Large intestine (tissue), 3 donors: ENCODE data around the gene PEX3. TPM values are rescaled to one million over a fixed set of nuclear protein-coding genes. Genes with fewer than 3 reads are reported as not detected.
"Not testable (repeated sequence)": the region's sequence is repeated elsewhere in the genome, so short reads cannot be mapped to it uniquely, and the experiment has no call there.

Experiments used
- DNase-seq, 2 donors: peaks; one replicate each; pipeline versions ENCODE4 v3.0.0 to v3.0.0-alpha.2; 2013
- H3K27ac ChIP-seq: one replicate; pipeline ENCODE4 v1.5.1; 2013; ENCODE audit warnings: low read length
- H3K27me3 ChIP-seq: 2 replicates; pipeline ENCODE4 v1.6.1; 2013; ENCODE audit warnings: low read length; ENCODE audit not compliant: control insufficient read depth, insufficient read depth
- H3K36me3 ChIP-seq: 2 replicates; pipeline ENCODE4 v1.6.1; 2013; ENCODE audit warnings: low read length; ENCODE audit not compliant: control insufficient read depth, insufficient read depth
- H3K4me1 ChIP-seq: one replicate; pipeline ENCODE4 v1.6.1; 2013; ENCODE audit warnings: low read length; ENCODE audit not compliant: control insufficient read depth, insufficient read depth
- H3K4me3 ChIP-seq: one replicate; pipeline ENCODE4 v1.5.1; 2013; ENCODE audit warnings: low read length
- H3K9me3 ChIP-seq: one replicate; pipeline ENCODE4 v1.6.1; 2013; ENCODE audit warnings: mild to moderate bottlenecking, low read depth, low read length, moderate library complexity; ENCODE audit not compliant: control insufficient read depth
- WGBS: methylation state at CpG from one replicate; pipeline ENCODE4 v1.1.5; 2013; ENCODE audit warnings: low lambda C conversion rate; ENCODE audit not compliant: insufficient coverage; 5-methylcytosine and 5-hydroxymethylcytosine counted together
- polyA plus RNA-seq: library from polyadenylated mRNA; unstranded; fragments of 120-200 nt; gene quantifications from one replicate; pipeline ENCODE4 v1.2.1, GENCODE V29; 2013

PEX3 gene
- polyA plus RNA-seq, 1 donor: 20.2 TPM

DNA sequence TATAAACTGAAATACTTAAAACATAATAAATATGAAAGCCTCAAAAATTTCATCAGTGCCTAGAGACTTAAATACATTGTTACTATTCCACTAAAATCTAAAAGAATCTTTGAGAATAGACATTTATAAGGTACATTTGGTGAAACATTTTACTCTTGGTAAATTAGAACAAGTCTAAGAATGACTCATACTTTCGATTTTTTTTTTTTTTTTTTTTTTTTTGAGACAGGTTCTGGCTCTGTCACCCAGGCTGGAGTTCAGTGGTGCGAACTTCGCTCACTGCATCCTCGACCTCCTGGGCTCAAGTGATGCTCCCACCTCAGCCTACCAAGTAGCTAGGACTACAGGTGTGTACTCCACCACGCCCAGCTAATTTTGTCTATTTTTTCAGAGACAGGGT lies 54.5 kb downstream of the PEX3 start:
- no peak overlapping the region for H3K27ac ChIP-seq
- no peak overlapping the region for H3K4me3 ChIP-seq
- no peaks in the 10 kb centered on the region for H3K27me3 ChIP-seq
- WGBS: 83% methylated on average over 1 of the region's 5 CpGs
- H3K9me3 ChIP-seq: no peaks in the 10 kb centered on the region
- no peaks in the 10 kb centered on the region for H3K4me1 ChIP-seq
- H3K36me3 ChIP-seq: peaks cover 61% of the 10 kb centered on the region
- DNase-seq: no peak

DNA sequence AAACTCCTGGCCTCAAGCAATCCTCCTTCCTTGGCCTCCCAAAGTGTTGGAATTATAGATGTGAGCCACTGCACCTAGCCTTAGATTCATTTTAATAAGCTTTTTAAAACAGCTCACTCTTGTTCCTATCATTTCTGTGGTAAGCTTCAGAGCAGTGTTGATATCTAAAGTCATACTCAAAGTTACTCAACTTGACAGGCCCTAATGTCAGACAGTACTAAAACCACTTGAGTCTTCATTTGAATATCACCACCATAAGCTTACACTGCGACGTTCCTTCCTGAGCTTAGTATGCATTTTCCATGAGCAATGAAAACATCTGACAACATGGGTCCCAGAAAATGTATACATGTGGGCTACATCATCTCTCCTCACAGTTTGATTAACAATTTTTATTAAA lies 54.9 kb downstream of the PEX3 start:
- no peak for DNase-seq
- Histone ChIP-seq H3K4me3 (no peak overlapping the region), H3K27ac (no peak overlapping the region), H3K36me3 (peaks cover 57% of the 10 kb centered on the region), H3K27me3 (no peaks in the 10 kb centered on the region), H3K4me1 (no peaks in the 10 kb centered on the region), H3K9me3 (no peaks in the 10 kb centered on the region)
- WGBS: no CpG with 5 or more reads among the region's 2 CpGs

DNA sequence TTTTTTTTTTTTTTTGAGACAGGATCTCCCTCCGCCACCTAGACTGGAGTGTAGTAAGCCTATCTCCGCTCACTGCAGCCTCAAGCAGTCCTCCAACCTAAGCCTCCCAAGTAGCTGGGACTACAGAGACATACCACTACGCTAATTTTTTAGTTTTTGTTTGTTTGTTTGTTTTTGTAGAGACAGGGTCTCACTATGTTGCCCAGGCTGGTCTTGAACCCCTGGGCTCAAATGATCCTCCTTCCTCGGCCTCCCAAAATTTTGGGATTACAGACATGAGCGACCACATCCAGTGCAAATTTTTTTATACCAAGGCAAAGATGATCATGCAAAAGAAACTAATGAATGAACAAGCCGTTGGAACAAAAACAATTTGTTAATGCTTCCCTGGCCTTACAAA lies 55.6 kb downstream of the PEX3 start:
- peaks cover 53% of the 10 kb centered on the region for H3K36me3 ChIP-seq
- WGBS: 100% methylated on average over 3 of the region's 6 CpGs
- H3K4me1 ChIP-seq: no peaks in the 10 kb centered on the region
- H3K27me3 ChIP-seq: no peaks in the 10 kb centered on the region
- no peak overlapping the region for H3K27ac ChIP-seq
- no peaks in the 10 kb centered on the region for H3K9me3 ChIP-seq
- no peak for DNase-seq
- no peak overlapping the region for H3K4me3 ChIP-seq

DNA sequence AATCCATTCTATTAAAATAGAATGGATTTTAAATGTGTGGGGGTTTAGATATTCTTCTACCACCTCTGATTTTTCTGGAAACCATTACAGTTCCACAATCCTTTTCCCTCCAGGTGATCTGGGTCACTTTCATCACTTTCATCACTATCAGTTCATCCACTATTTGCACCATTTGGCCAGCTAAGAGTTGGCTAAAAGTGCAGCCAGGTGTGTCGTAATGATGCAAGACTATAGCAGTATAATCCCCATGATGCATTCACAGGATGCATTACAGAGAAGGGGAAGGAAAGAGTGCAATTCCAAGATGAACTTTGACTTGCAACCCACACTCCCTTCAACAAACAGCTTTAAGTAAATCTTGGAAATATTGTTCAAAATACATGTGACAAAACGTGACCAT lies 56.0 kb downstream of the PEX3 start:
- H3K27me3 ChIP-seq: no peaks in the 10 kb centered on the region
- no peak for DNase-seq
- WGBS: 100% methylated on average over 1 of the region's 2 CpGs

DNA sequence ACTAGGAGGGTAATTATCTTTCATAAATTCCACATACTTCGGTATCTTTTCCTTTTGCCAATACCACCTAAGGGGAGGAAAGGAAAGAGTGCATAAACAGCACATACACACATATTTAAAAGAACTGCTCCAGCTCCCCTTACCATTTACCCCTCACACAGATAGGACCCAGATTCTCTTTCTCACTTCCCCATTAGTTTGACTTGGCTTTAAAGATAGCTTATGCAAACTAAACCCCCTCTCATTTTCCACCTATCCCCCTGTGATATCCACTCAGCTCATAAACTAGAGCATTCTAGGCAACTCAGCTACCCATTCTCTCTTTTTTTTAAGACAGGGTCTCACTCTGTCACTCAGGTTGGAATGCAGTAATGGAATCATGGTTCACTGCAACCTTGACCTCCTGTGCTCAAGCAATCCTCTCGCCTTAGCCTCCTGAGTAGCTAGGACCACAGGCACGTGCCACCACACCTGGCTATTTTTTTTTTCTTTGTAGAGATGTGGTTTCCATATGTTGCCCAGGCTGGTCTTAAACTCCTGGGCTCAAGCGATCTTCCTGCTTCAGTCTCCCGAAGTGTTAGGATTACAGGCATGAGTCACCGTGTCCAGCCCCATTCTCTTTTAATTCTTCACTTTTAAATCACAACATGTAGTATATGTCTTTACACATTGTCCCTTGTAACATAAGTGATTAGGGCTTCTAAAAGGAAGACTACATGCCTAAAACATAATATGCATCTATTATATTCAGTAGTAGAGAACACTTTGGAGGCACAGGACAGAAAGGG lies 56.9 kb downstream of the PEX3 start:
- DNase-seq: no peak
- Histone ChIP-seq H3K27ac (no peak overlapping the region), H3K36me3 (peaks cover 43% of the 10 kb centered on the region), H3K9me3 (no peaks in the 10 kb centered on the region), H3K27me3 (no peaks in the 10 kb centered on the region), H3K4me1 (peaks cover 6% of the 10 kb centered on the region), H3K4me3 (no peak overlapping the region)
- 80% methylated on average over 2 of the region's 6 CpGs for WGBS

More for the DNA sequence above, 56.0 kb downstream of the PEX3 start:
- Histone ChIP-seq H3K4me3 (no peak overlapping the region), H3K27ac (no peak overlapping the region), H3K36me3 (peaks cover 50% of the 10 kb centered on the region), H3K9me3 (no peaks in the 10 kb centered on the region), H3K4me1 (no peaks in the 10 kb centered on the region)

DNA sequence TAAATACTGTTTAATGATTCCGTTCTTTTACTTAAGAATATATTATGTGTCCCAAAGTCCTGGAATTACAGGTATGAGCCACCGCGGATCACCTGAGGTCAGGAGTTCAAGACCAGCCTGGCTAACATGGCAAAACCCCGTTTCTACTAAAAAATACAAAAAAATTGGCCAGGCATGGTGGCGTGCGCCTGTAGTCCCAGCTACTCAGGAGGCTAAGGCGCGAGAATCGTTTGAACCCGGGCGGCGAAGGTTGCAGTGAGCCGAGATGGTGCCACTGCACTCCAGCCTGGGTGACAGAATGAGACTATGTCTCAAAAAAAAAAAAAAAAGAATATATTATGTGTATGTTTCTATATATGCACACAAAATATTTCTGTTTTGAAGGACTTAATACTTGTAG lies 59.7 kb downstream of the PEX3 start:
- not testable (repeated sequence) for H3K27ac ChIP-seq, H3K27me3 ChIP-seq, H3K4me1 ChIP-seq, DNase-seq, H3K9me3 ChIP-seq
- WGBS: no CpG with 5 or more reads among the region's 13 CpGs
- peaks cover 28% of the 10 kb centered on the region for H3K36me3 ChIP-seq
- H3K4me3 ChIP-seq: peak overlapping the region; percentile 54

DNA sequence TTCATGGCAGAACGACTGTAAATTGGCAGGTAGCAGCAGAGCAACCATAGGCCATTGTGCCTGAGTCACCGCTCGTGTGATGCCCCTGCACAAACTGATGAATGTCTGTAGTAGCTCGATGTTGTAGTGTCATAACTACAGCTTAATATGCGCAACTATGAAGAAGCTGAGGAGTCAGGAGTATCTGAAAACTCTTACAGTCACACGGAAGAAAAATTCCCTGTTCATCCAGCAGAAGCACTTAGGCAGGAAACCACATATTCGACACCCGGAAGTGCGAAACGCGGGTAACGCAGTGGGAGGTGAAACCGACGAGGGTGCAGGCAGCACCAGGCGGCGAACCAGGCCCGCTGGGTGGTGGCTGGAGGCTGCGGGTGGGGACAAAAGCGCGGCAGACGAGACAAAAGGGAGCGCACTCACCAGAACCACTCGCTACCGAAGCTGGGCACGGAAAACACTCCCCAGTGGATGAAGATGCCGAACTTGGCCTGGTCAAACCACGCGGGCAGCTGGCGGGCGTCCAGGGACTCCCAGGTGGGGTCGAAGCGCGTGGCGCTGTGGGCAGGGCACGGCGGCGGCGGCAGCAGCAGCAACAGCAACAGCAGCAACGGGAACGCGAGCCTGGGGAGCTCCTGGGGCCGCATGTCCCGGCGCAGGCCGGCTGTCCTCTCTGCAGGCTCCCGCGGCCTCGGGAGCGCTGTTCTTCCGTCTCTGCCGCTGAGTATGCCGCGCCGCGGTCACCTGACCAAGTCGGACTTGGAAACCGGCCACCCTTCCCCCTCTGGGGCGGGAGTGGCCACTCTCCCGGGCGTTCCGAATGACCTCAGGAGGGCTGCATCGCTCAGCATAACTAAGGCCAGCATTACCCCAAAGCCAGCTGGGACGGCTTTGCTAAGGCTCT lies 60.6 kb downstream of the PEX3 start, which contains the start of gene FUCA2:
Gene FUCA2, minus strand, starts transcription at position 730 of the 901 bp plus-strand sequence. Its CDS starts 86 bp downstream, at position 644.
- H3K27ac ChIP-seq: peak within 1 kb of the TSS; percentile 89
- H3K4me3 ChIP-seq: peak within 1 kb of the TSS; percentile 54
- no peaks in the 10 kb centered on the region for H3K27me3 ChIP-seq
- peaks cover 6% of the 10 kb centered on the region for H3K4me1 ChIP-seq
- no CpG with 5 or more reads among the region's 63 CpGs for WGBS
- H3K36me3 ChIP-seq: peaks cover 19% of the 10 kb centered on the region
- no peaks in the 10 kb centered on the region for H3K9me3 ChIP-seq
- peak; percentile 92 to 95 for DNase-seq

DNA sequence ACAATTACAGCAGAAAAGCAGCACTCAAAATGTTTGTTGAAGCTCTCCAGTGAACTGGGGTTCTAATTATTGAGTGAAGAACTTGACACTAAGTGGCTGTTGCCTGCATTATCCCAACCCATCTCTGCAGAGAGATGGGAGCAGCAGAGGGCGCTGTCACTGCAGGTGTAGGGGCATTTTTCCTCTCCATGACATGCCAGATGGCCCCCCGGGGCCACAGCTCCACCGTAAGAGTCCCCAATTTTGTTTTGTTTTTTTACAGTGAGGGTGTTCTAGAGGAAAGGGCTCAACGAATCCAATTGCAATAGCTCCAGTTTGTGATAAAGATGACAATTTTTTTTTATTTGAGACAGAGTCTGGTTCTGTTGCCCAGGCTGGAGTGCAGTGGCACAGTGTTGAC lies 62.8 kb downstream of the PEX3 start:
- Histone ChIP-seq H3K36me3 (peaks cover 2% of the 10 kb centered on the region), H3K4me3 (no peak overlapping the region), H3K4me1 (peaks cover 6% of the 10 kb centered on the region), H3K27ac (no peak overlapping the region), H3K27me3 (no peaks in the 10 kb centered on the region), H3K9me3 (no peaks in the 10 kb centered on the region)
- peak in 1 of 2 donors; percentile 49 for DNase-seq
- WGBS: no CpG with 5 or more reads among the region's 4 CpGs

DNA sequence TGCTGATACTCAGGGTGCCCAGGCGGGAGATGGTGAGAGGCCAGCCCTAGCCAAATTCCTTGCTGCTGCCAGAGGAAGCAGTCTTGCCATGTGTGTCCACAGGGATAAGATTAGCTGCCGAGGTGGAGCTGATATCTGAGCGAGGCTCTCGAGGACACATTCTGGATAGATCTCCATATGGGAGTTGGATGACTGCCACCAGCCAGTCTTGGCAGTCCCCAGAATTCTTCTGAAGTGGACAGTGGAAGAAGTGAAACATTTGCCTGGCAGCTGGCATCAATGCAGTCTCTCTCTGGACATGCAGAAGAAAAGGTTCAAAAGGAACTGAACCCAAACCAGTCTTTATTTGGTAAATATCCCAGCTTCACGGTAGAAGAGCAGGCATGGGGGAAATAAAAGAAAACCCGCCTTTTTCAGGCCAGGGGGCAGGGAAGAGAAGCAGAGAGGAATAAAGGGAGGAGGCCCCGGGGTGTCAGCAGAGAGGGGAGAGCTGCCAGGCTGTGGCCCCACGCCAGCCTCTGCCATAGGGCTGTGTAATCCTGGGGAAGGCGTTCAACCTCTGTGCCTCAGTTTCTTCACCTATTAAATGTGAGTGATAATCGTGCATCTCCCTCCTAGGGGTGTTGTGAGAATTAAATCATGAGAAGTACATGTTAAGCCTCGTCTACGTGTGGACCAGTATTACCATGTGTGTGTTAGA lies 64.6 kb downstream of the PEX3 start:
- 100% methylated on average over 4 of the region's 12 CpGs for WGBS
- no peak overlapping the region for H3K27ac ChIP-seq

DNA sequence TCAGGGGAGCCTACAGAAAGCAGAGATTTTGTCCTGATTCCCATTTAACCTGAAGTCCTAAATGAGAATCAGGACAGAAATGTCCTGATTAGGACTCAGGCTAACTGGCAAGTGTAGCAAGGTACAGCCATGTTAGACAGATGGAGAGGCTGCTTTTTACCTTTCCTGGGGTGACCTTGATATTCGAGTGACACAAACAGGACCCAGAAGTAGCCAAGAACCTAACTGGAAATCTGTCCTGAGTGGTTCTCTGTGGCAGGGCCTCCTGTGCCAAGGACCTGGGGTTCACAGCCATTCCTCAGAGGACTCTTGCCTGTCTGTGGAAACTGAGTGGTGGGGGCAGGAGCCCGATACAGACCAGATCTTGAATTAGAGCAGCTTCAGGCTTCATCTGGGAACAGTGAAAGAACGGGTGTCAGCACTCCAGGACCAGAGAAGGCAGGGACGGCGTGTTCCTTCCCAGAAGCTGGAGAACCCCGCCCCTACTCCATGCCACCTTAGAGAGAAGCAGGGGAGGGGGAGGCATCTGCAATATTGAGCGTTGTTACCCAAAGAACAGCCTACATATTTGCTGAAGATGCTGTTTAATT lies 65.3 kb downstream of the PEX3 start:
- no peak overlapping the region for H3K4me3 ChIP-seq
- no peaks in the 10 kb centered on the region for H3K27me3 ChIP-seq
- H3K36me3 ChIP-seq: no peaks in the 10 kb centered on the region
- DNase-seq: no peak
- WGBS: no CpG with 5 or more reads among the region's 7 CpGs
- H3K27ac ChIP-seq: no peak overlapping the region
- H3K9me3 ChIP-seq: no peaks in the 10 kb centered on the region
- peaks cover 6% of the 10 kb centered on the region for H3K4me1 ChIP-seq

More for the DNA sequence above, 64.6 kb downstream of the PEX3 start:
- Histone ChIP-seq H3K4me3 (no peak overlapping the region), H3K27me3 (no peaks in the 10 kb centered on the region), H3K9me3 (no peaks in the 10 kb centered on the region), H3K4me1 (peaks cover 6% of the 10 kb centered on the region), H3K36me3 (no peaks in the 10 kb centered on the region)
- DNase-seq: no peak
